Measurements from ENCODE around the gene ADD3.

The ADD3 gene

GRCh38 chr10:110094786-110095185 is 87.0 kb downstream of the ADD3 start:
- TF ChIP-seq CTCF (IDR thresholded peaks at IDR 0.05; ENCODE audit: low read depth, low read length) = no peak
- no peak overlapping the region for H3K4me3 ChIP-seq (ENCODE audit: low read depth, low read length)

GRCh38 chr10:110101464-110102144 is 93.8 kb downstream of the ADD3 start:
- H3K4me3 ChIP-seq (ENCODE audit: low read depth, low read length) = no peak overlapping the region
- TF ChIP-seq CTCF (IDR thresholded peaks at IDR 0.05; ENCODE audit: low read depth, low read length) = no peak

GRCh38 chr10:110103921-110104461 is 96.2 kb downstream of the ADD3 start:
- no peak overlapping the region for H3K4me3 ChIP-seq (ENCODE audit: low read depth, low read length)
- no peak for TF ChIP-seq CTCF (IDR thresholded peaks at IDR 0.05; ENCODE audit: low read depth, low read length)

- TF ChIP-seq CTCF (IDR thresholded peaks at IDR 0.05; ENCODE audit: low read depth, low read length) = no peak
- H3K4me3 ChIP-seq (ENCODE audit: low read depth, low read length) = no peak overlapping the region
These were observed 98.1 kb downstream of the ADD3 start for GRCh38 chr10:110105873-110106272.

GRCh38 chr10:110107430-110107829 is 99.6 kb downstream of the ADD3 start:
- H3K4me3 ChIP-seq (ENCODE audit: low read depth, low read length) = no peak overlapping the region
- TF ChIP-seq CTCF (IDR thresholded peaks at IDR 0.05; ENCODE audit: low read depth, low read length) = no peak

GRCh38 chr10:110107887-110108286 is 100.1 kb downstream of the ADD3 start:
- no peak for TF ChIP-seq CTCF (IDR thresholded peaks at IDR 0.05; ENCODE audit: low read depth, low read length)
- H3K4me3 ChIP-seq (ENCODE audit: low read depth, low read length) = no peak overlapping the region

- no peak for TF ChIP-seq CTCF (IDR thresholded peaks at IDR 0.05; ENCODE audit: low read depth, low read length)
- H3K4me3 ChIP-seq (ENCODE audit: low read depth, low read length) = no peak overlapping the region
These were observed 101.7 kb downstream of the ADD3 start for GRCh38 chr10:110109511-110109910.

All from WI38 (cell line).